HG02571 (cell line): ENCODE data around the gene PIK3C2A.
"Not testable (repeated sequence)": the region's sequence is repeated elsewhere in the genome, so short reads cannot be mapped to it uniquely, and the experiment has no call there.

Experiments
- ATAC-seq: cut with Tn5 transposase; IDR thresholded peaks from one replicate; pipeline ENCODE4 v1.9.1; 2021; ENCODE audit warnings: mild to moderate bottlenecking, moderate library complexity; ENCODE audit not compliant: unreplicated experiment

PIK3C2A gene

DNA sequence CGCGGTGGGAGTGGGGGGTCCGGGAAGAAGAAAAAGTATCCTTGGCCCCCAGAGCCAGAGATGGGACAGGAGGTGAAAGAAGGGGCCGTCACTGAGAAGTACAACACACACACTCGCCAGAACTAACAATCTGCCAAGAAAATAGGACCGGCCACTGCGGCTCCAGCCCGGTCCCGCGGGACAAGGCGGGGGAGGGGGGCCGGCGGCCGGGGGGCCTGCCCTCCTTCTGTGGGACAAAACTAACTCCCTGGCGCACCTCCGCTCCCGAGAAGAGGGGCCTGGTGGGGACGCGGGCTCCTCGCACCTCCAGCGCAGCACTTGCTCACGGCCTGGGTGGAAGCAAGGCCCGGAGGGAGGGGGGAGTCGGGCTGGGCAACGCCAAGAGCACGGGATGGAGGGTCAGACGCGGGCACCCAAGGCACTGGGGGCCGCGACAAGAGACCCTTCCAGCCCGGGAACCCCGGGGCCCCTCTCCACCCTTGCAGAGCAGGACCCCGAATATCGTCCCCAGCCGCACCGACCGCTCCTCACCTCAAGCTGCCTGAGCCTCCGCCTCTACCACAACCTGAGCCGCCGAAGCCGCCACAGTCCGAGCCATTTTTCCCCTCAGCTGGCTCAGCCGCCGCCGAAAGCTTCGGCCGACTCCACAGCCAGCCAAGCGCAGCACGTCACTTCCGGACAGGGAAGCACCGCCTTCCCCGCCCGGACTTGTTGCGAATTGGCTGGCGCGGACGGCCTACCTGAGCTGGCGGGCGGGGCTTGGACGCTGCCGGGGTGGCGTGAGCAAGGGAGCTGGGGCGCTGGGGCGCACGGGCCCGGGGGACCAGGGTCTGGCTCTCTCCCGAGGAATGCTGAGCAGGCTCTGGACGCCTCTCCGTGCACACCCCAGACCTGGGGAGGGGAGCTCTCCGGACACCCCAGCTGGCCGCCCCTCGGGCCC is at the start of gene PIK3C2A:
Gene PIK3C2A (minus strand): TSS at position 670 of the 940 bp plus-strand sequence. CDS start 38,245 bp downstream, outside the sequence.
- peak; percentile 97 for ATAC-seq

GRCh38 chr11:17257196-17257595 is 49.4 kb upstream of the PIK3C2A start:
- no peak for ATAC-seq

DNA sequence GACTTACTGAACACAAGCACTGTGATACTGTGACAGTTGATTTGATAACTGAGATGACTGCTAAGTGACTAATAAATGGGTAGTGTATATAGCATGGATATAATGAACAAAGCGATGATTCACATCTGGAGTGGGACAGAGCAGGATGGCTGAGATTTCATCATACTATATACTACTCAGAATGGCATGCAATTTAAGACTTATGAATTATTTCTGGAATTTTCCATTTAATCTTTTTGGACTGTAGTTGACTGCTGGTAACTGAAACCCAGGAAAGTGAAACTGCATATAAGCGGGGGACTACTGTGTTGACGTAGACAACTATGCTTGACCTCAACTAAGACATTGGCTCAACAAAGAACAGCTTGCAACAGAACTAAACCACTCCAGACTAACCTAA is 48.7 kb upstream of the PIK3C2A start:
- no peak for ATAC-seq

- ATAC-seq, result no peak
These were observed 44.9 kb upstream of the PIK3C2A start for GRCh38 chr11:17252704-17253103.

DNA sequence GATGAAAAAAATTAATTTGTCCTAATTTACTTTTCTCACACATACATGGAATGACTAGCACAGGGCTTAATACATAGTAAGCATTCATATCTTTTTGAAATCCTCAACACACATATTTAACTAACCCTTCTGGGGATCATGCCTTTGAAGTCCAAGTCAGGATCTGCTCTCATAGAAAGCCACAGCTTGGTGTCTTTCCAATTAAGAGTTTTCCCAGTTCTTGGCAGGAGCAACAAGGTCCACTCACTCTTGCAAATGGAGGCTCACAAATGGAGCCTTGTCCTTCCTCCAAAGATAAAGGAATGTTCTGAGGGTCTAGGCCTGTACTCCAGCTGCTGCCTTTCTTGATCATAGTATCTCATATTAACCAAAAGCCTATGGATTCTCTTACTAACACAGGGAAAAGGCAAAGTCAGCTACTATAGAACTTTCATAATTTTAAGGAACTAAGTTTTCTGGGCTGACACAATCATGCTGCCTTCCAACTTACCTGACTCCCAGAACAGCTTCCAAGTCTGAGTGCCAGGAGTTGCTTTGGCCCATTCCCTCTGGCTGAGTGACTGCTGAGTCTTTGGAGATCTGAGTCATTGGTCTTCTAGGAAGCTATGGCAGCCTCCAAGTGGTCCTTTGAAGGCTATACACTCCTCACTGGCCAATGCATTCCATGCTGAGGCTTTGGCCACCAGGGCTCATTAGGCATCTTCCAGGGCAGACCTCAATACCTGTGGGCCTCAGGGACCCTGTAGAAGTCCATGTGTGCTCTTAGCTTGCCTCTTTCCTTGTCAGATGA is 43.0 kb upstream of the PIK3C2A start:
- ATAC-seq, result no peak

DNA sequence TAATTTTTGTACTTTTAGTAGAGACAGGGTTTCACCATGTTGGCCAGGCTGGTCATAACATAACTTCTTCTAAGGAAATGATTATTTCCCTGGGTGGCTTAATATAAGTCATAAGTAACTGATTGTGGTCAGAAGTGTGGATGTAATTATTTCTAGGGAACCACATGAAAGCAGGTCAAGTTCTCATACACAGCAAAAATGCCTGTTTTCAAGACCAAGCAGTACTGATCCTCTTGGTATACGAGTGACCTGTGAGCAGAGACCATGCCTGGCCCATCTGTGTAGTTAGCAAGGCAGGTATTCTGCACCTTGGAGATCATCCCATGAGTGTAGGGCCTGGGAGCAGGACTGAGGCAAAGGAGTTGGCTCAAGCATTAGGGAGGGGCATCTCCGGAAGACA is 36.3 kb upstream of the PIK3C2A start:
- ATAC-seq, result no peak

DNA sequence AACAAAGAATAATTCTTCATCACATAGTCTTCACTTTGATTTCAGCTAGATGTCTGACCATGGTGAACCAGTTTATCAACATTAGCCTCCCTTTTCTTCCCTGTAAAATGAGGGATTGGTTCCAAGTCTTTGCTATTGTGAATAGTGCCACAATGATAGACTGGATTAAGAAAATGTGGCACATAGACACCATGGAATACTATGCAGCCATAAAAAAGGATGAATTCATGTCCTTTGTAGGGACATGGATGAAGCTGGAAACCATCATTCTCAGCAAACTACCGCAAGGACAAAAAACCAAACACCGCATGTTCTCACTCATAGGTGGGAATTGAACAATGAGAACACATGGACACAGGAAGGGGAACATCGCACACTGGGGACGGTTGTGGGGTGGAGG is 35.2 kb upstream of the PIK3C2A start:
- ATAC-seq, result not testable (repeated sequence)

GRCh38 chr11:17240780-17241179 is 33.0 kb upstream of the PIK3C2A start:
- no peak for ATAC-seq

- ATAC-seq, result not testable (repeated sequence)
These were observed 32.1 kb upstream of the PIK3C2A start for GRCh38 chr11:17239927-17240326.

GRCh38 chr11:17238377-17238776 is 30.6 kb upstream of the PIK3C2A start:
- no peak for ATAC-seq

DNA sequence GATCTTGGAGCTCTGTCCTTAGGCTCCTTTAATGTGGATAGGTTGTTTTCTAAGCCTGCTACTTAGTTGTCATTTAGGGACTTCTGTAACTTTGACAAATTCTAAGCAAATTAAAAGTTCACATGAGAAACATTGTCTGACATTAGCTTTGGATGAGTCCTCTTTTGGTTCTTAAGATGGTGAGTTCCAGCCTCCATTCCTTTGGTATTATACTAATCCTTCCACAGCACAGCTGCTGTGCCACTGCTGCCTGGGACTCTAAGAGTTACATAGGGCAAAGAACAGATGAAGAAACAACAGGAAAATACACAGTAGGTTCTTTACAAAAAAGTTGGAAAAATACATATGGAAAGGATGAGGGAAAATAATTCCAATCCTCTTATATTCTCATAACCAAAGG is 25.3 kb upstream of the PIK3C2A start:
- no peak for ATAC-seq

- ATAC-seq, result peak; percentile 83
These were observed 23.4 kb upstream of the PIK3C2A start for GRCh38 chr11:17230867-17231851.

DNA sequence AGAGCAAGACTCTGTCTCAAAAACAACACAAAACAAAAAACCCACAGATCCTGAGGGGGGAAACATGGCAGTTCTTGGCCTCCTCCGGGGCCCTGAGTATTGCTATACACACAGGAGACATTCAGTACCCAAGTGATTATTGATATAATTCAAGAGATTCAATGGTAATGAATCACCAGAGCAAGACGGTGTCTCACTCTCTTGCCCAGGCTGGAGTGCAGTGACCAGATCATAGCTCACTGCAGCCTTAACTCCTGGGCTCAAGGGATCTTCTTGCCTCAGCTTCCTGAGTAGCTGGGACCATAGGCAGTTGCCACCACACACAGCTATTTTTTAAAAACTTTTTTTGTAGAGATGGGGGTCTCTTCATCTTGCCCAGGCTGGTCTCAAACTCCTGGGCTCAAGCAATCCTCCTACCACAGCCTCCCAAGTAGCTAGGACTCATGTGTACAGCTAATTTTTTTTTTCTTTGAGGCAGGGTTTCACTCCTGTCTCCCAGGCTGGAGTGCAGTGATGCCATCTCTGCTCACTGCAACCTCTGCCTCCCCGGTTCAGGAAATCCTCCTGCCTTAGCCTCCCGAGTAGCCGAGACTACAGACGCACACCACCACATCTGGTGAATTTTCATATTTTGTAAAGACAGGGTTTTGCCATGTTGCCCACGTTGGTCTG is 21.8 kb upstream of the PIK3C2A start:
- no peak for ATAC-seq

DNA sequence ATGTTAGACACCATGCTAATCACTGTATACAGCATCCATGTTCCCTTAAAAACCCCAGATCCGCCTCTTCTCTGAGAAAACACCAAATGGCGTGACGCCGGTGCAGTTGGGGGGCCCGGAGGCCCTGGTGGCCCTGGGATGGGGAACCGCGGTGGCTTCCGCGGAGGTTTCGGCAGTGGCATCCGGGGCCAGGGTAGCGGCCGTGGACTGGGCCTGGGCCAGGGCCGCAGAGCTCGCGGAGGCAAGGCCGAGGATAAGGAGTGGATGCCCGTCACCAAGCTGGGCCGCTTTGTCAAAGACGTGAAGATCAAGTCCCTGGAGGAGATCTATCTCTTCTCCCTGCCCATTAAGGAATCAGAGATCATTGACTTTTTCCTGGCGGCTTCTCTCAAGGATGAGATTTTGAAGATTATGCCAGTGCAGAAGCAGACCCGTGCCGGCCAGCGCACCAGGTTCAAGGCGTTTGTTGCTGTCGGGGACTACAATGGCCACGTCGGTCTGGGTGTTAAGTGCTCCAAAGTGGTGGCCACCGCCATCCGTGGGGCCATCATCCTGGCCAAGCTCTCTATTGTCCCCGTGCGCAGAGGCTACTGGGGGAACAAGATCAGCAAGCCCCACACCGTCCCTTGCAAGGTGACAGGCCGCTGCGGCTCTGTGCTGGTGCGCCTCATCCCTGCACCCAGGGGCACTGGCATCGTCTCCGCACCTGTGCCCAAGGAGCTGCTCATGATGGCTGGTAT is 20.6 kb upstream of the PIK3C2A start:
- ATAC-seq, result not testable (repeated sequence)

GRCh38 chr11:17224727-17225126 is 16.9 kb upstream of the PIK3C2A start:
- ATAC-seq, result no peak

DNA sequence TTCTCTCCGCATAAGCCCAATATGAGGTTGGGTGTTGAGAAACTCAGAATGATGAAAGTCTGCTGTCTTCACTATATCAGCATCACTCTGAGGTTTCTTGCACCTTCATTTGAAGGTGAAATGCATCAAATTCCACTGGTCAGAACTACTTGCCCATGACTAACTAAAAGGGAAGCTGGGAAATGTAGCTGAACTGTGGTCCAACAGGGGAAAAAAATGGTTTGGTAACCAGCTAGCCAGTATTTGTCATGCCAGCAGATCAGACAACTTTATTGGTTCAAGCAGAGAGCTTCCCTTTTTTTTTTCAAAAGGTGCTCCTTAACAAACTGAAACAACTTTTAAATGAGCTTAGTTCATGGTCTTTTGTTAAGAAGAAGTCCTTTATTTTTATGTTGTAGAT is 14.2 kb upstream of the PIK3C2A start:
- ATAC-seq, result no peak

- ATAC-seq, result no peak
These were observed 11.2 kb upstream of the PIK3C2A start for GRCh38 chr11:17219016-17219415.

- no peak for ATAC-seq
These were observed 10.6 kb upstream of the PIK3C2A start for GRCh38 chr11:17218403-17218802.

DNA sequence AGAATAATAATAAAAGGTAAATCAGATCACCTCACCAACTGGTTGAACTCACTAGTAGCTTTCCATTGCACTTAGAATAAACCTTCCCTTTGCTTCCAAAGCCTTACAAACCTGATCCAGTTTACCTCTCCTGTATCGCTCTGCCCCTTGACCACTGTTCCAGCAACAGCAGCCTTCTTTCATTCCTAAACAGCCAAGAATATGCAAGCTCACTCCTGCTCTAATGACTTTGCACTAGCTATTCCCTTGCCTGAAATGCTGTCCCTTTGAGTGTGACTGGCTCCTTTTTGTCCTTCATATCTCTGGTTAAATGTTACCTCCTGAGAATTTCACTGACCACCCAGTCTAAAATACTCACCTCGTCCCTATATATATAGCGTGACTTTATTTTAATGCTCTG is 9.6 kb upstream of the PIK3C2A start:
- ATAC-seq, result no peak
